Astrocyte of the cerebellum (primary cell): ENCODE measurements around the gene KRT1.

Source experiments
- DNase-seq: peaks from one replicate; pipeline ENCODE4 v3.0.0-alpha.2; 2011; ENCODE audit warnings: low read depth
- H3K4me3 ChIP-seq: 2 replicates; pipeline ENCODE4 v1.5.1; 2011; ENCODE audit warnings: mild to moderate bottlenecking, low read depth, low read length, moderate library complexity
- in situ Hi-C: cut with HindIII; loops from 2 replicates; pipeline ENCODE4 v1.10.0; 2017; ENCODE audit warnings: low sequenced_read_pairs
- TF ChIP-seq, protein P1 (sequence below): IDR thresholded peaks from 2 replicates; pipeline ENCODE4 v1.5.1; 2012; ENCODE audit warnings: low read length, low read depth, moderate library complexity, mild to moderate bottlenecking; ENCODE audit errors: missing control alignments

Gene KRT1

GRCh38 chr12:52710730-52711129 lies 30.5 kb upstream of the KRT1 start:
- in situ Hi-C loops, result no loop called here
- TF ChIP-seq, protein P1, sequence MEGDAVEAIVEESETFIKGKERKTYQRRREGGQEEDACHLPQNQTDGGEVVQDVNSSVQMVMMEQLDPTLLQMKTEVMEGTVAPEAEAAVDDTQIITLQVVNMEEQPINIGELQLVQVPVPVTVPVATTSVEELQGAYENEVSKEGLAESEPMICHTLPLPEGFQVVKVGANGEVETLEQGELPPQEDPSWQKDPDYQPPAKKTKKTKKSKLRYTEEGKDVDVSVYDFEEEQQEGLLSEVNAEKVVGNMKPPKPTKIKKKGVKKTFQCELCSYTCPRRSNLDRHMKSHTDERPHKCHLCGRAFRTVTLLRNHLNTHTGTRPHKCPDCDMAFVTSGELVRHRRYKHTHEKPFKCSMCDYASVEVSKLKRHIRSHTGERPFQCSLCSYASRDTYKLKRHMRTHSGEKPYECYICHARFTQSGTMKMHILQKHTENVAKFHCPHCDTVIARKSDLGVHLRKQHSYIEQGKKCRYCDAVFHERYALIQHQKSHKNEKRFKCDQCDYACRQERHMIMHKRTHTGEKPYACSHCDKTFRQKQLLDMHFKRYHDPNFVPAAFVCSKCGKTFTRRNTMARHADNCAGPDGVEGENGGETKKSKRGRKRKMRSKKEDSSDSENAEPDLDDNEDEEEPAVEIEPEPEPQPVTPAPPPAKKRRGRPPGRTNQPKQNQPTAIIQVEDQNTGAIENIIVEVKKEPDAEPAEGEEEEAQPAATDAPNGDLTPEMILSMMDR, result no peak
- DNase-seq, result no peak
- no peak overlapping the region for H3K4me3 ChIP-seq

GRCh38 chr12:52708010-52708409 lies 27.8 kb upstream of the KRT1 start:
- DNase-seq, result no peak
- H3K4me3 ChIP-seq, result no peak overlapping the region
- TF ChIP-seq, protein P1, result no peak
- in situ Hi-C loops, result no loop called here

GRCh38 chr12:52704464-52704863 lies 24.3 kb upstream of the KRT1 start:
- TF ChIP-seq, protein P1, result no peak
- in situ Hi-C loops, result no loop called here
- no peak overlapping the region for H3K4me3 ChIP-seq
- no peak for DNase-seq

- H3K4me3 ChIP-seq, result no peak overlapping the region
- DNase-seq, result no peak
- in situ Hi-C loops, result no loop called here
- TF ChIP-seq, protein P1, result no peak
Measured at GRCh38 chr12:52703878-52704277, 23.7 kb upstream of the KRT1 start.

DNA sequence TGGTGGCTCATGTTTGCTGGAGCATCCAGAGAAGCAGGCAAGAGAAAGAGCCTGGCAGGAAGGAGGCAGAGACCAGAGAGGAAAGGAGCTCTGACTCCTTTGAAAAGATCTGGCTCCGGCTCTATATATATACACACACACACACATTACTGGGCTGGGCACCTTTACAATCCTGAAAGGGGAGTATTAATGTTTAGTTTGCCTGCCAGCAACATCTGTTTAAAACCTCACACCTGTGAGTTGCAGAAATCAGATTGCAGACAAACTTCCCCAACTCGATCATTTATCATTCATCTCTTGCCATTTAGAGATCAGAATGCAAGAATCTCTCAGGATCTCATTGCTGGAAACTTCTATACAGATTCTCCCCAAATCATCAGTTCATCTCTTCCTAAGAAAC lies 23.2 kb upstream of the KRT1 start, which contains the start of gene KRT77:
TSS of gene KRT77 (minus strand) at position 101 of the 400 bp plus-strand sequence. CDS start at position 11, 90 bp downstream.
- no peak for DNase-seq
- H3K4me3 ChIP-seq, result no peak within 1 kb of the TSS
- TF ChIP-seq, protein P1, result no peak
- in situ Hi-C loops, result no loop called here

DNA sequence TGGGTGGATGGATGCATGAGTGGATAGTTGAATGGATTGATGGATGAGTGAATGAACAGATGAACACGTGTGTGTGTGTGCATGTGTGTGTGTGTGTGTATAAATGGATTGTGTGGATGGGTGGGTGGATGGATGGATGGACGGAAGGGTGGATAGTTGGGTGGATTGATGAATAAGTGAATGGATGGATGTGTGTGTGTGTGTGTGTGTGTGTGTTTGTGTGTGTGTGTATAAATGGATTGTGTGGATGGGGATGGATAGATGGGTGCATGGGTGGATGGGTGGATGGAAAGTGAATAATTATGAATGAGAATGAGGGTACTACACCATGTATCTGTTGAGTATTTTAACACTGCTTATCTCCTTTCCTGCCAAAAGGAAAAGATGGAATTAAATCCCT lies 22.1 kb upstream of the KRT1 start:
- TF ChIP-seq, protein P1, result no peak
- in situ Hi-C loops, result no loop called here
- no peak for DNase-seq
- no peak overlapping the region for H3K4me3 ChIP-seq

DNA sequence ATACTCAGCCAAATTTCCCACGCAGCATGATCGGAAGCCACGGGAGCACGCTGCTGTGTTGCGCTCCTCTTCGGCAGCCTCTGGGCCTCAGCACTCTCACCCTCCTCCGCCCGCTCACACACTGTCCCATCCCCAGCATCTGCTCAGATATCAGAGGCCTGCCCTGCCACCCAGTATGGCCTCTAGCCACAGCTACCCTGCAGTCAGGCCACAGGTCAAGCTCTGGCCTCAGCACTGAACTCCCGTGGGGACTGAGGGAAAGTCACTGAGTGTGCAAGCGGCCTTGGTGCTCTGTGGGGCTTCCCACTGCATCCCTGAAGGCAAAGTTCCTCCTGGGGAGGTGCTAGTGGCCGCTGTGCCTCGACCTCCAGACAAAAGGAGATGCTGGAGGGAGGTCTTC lies 21.1 kb upstream of the KRT1 start:
- TF ChIP-seq, protein P1, result no peak
- no peak overlapping the region for H3K4me3 ChIP-seq
- DNase-seq, result no peak
- in situ Hi-C loops, result no loop called here
